Type B pancreatic cell (in vitro differentiated cells): ENCODE results near the gene HOXB1. TPM values are rescaled to one million over a fixed set of nuclear protein-coding genes. Genes with fewer than 3 reads are reported as not detected.

Experiments
- DNase-seq: peaks from one replicate; pipeline ENCODE4 v3.0.0; 2021; ENCODE audit warnings: mixed read lengths; ENCODE audit not compliant: unreplicated experiment; ENCODE audit errors: extremely low spot score
- H3K27ac Mint-ChIP-seq: 2 replicates; pipeline ENCODE4 v1.8.0; 2021; ENCODE audit warnings: mild to moderate bottlenecking, mixed read lengths
- H3K27me3 Mint-ChIP-seq: 2 replicates; pipeline ENCODE4 v1.8.0; 2021; ENCODE audit warnings: mixed read lengths
- H3K36me3 Mint-ChIP-seq: 2 replicates; pipeline ENCODE4 v1.8.0; 2021; ENCODE audit warnings: mixed read lengths
- H3K4me1 Mint-ChIP-seq: one replicate; pipeline ENCODE4 v1.8.0; 2021; ENCODE audit warnings: mixed read lengths; ENCODE audit not compliant: unreplicated experiment
- H3K4me3 Mint-ChIP-seq: 2 replicates; pipeline ENCODE4 v1.8.0; 2021; ENCODE audit warnings: mild to moderate bottlenecking, mixed read lengths
- H3K9me3 Mint-ChIP-seq: 2 replicates; pipeline ENCODE4 v1.8.0; 2021; ENCODE audit warnings: mixed read lengths
- total RNA-seq: library from RNA; stranded (reverse); gene quantifications from 2 replicates; pipeline ENCODE4 v1.2.1, GENCODE V29; 2021; ENCODE audit warnings: low replicate concordance
- TF ChIP-seq, protein P1 (sequence below): fragments of 200-600 bp; sonication (generic); conservative IDR thresholded peaks from 2 replicates; pipeline ENCODE4 v1.5.0; 2021; ENCODE audit warnings: antibody characterized with exemption, mild to moderate bottlenecking

HOXB1 gene
- total RNA-seq, 1 donor from 2014 or later, result 0.29 TPM

DNA sequence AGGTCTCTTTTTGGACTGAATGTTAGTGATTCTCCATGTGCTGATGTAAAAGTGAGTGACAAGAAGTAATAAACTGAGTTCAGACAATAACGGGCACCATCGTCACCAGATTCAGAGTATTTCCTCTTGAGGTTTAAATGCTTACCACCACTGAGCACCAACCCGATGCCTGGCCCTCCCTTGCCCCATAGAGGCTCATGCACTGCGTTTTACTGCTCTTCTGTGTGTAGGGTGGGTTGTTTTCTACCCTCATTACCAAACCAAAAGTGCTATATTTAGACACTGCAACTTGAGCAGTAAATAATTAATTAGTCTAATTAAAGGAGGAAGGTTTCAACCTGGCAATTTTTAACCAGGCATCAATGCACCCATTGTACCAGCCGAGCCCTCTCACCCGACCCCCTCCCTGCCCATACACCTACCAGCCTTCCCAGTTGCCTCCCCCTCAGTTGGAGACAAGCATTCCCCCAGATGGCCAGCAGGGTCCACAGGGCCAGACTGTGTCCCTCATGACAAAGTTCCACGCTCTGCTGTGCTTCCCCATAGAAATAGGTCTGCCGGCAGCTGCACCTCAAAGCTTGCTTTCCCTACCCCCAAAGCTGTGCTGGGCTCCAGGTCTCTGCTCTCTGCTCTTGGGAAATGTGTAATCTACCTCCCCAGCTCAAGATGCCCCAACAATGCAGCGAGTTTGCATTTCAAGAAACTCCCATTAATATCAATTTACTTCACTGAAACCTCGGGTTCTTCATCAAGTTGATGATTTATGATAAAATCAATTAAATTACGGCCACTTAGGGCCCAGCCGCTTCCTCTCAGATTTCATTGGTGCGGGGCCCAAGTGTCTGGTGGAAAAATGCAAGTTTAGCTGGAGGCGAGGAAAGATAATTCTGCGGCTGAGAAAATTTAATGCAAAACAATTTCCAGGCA lies 31.3 kb upstream of the HOXB1 start:
- TF ChIP-seq, protein P1, sequence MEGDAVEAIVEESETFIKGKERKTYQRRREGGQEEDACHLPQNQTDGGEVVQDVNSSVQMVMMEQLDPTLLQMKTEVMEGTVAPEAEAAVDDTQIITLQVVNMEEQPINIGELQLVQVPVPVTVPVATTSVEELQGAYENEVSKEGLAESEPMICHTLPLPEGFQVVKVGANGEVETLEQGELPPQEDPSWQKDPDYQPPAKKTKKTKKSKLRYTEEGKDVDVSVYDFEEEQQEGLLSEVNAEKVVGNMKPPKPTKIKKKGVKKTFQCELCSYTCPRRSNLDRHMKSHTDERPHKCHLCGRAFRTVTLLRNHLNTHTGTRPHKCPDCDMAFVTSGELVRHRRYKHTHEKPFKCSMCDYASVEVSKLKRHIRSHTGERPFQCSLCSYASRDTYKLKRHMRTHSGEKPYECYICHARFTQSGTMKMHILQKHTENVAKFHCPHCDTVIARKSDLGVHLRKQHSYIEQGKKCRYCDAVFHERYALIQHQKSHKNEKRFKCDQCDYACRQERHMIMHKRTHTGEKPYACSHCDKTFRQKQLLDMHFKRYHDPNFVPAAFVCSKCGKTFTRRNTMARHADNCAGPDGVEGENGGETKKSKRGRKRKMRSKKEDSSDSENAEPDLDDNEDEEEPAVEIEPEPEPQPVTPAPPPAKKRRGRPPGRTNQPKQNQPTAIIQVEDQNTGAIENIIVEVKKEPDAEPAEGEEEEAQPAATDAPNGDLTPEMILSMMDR, result peak; percentile 67
- Mint-ChIP-seq H3K27ac (peak overlapping the region; percentile 94), H3K4me3 (peak overlapping the region; percentile 87), H3K9me3 (no peaks in the 10 kb centered on the region), H3K4me1 (peaks cover 59% of the 10 kb centered on the region), H3K27me3 (peaks cover 50% of the 10 kb centered on the region), H3K36me3 (peaks cover 16% of the 10 kb centered on the region)
- no peak for DNase-seq

DNA sequence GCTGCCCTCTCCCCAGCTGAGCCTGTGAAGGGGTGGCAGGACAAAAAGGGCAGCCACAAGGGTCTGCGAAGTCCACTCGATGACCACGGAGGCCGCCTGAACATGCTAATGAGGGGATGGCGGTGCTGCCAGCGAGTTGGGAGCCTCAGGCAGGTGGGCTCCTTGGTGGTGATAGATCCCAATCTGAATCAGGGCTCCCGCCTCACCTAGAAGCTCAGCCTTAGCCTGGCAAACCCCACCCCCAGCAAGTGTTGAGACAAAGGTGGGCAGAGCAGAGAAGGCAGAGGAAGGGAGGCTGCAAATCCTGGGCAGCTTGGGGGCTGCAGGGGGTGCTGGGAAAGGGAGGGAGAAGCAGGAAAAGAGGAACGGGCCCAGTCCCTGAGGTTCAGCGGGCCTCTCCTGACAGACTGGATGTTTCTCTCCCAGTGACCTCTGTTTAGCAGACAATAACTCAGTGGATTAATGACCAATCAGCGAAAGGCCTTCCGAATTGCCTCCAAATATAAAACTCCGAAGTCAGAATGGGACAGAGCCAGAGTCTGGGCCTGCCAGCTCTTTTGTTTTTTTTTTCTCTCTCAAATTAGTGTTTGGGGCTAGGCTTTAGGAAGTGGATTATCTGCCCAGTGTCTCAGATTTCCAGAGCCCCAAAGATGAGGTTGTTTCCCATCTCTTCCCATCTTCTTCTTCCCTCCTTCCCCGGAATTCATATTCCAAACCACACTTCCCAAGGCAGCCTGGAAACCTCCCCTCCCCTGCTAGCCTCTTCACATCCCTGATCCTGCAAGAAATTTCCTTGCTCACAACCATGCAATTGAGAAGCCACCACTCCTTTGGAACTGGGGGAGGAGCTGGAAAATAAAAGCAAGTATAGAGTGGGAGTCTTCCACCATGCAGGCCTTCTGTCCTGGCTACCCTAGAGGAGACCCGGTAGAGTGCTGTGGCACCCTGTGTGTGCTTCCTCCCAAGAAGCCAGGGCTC lies 29.3 kb upstream of the HOXB1 start:
- no peak for DNase-seq
- peak overlapping the region; percentile 94 for H3K27ac Mint-ChIP-seq
- peaks cover 64% of the 10 kb centered on the region for H3K27me3 Mint-ChIP-seq
- peaks cover 76% of the 10 kb centered on the region for H3K4me1 Mint-ChIP-seq
- H3K4me3 Mint-ChIP-seq, result peak overlapping the region; percentile 93
- H3K36me3 Mint-ChIP-seq, result peaks cover 16% of the 10 kb centered on the region
- no peaks in the 10 kb centered on the region for H3K9me3 Mint-ChIP-seq
- TF ChIP-seq, protein P1, result no peak

DNA sequence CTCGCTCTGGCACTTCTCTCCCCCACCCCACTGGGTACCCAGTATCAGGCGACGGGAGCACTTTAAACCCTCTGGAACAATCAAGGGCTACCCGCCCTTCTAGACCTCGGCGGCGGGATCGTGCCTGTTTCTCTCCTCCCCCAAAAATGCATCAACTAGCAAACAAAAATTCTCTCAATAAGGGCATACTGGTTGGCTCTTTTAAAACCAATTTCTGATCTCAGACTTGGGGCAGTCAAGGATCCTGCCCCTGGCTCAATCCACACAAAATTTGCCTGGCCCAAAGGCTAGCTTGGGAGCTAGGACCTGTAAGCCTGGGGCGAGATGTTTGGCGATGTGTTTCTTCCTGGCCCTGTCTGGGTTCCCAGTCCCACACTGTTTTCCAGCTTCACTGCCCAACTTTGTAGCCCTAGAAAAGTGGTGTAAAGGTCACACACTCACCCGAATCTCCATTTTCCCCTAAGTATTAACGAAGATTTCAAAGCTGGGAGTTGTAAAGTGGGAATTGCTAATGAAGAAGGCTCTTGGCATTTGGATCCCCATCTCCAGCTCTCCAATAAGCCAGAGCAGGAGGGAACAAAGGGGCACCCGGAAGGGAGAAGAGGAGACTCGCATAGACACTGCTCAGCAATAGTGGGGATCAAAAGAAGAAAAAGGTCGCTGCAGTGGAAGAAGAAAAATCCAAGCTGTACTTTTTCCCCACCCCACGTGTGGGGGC lies 28.5 kb upstream of the HOXB1 start:
- TF ChIP-seq, protein P1, result no peak
- H3K4me1 Mint-ChIP-seq, result peaks cover 81% of the 10 kb centered on the region
- no peak for DNase-seq
- peaks cover 19% of the 10 kb centered on the region for H3K36me3 Mint-ChIP-seq
- H3K27ac Mint-ChIP-seq, result peak overlapping the region; percentile 94
- no peaks in the 10 kb centered on the region for H3K9me3 Mint-ChIP-seq
- peaks cover 68% of the 10 kb centered on the region for H3K27me3 Mint-ChIP-seq
- H3K4me3 Mint-ChIP-seq, result peak overlapping the region; percentile 93

DNA sequence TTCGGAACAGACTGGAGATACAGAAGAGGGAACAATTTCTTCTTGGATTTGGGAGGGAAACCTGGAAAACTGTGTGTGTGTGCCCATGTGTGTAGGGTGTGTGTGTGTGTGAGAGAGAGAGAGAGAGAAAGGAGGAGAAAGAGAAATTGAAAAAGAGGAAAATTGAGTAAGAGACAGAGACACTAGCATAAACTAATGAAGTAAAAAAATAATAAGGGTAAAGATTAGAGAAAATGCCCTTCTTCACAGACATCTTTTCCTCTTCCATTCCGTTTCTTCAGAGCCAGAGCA lies 28.0 kb upstream of the HOXB1 start:
- H3K4me3 Mint-ChIP-seq, result peak overlapping the region; percentile 93
- peaks cover 22% of the 10 kb centered on the region for H3K36me3 Mint-ChIP-seq
- DNase-seq, result no peak
- H3K27me3 Mint-ChIP-seq, result peaks cover 72% of the 10 kb centered on the region
- peak overlapping the region; percentile 94 for H3K27ac Mint-ChIP-seq
- H3K4me1 Mint-ChIP-seq, result peaks cover 85% of the 10 kb centered on the region
- no peaks in the 10 kb centered on the region for H3K9me3 Mint-ChIP-seq
- TF ChIP-seq, protein P1, result no peak
